D341Med (cell line): ENCODE data around the gene HIVEP3.
"Not testable (repeated sequence)": the region's sequence is repeated elsewhere in the genome, so short reads cannot be mapped to it uniquely, and the experiment has no call there.

Source experiments
- DNase-seq: peaks from one replicate; pipeline ENCODE4 v3.0.0; 2012; ENCODE audit warnings: low spot score

Gene HIVEP3

GRCh38 chr1:41918450-41919043, at the start of gene HIVEP3:
TSS of gene HIVEP3 (minus strand) at chr1:41918922.
- DNase-seq, result peak; percentile 43

GRCh38 chr1:41964400-41964799, 45.7 kb upstream of the HIVEP3 start:
- DNase-seq, result no peak

- DNase-seq, result no peak
These were observed 44.9 kb upstream of the HIVEP3 start for GRCh38 chr1:41963636-41964035.

- DNase-seq, result no peak
These were observed 39.4 kb upstream of the HIVEP3 start for GRCh38 chr1:41958015-41958673.

GRCh38 chr1:41957568-41957967, 38.8 kb upstream of the HIVEP3 start:
- no peak for DNase-seq

- DNase-seq, result no peak
These were observed 36.9 kb upstream of the HIVEP3 start for GRCh38 chr1:41955461-41956159.

GRCh38 chr1:41954533-41954944, 35.8 kb upstream of the HIVEP3 start:
- no peak for DNase-seq

- no peak for DNase-seq
These were observed 34.6 kb upstream of the HIVEP3 start for GRCh38 chr1:41953291-41953690.

- DNase-seq, result no peak
These were observed 33.5 kb upstream of the HIVEP3 start for GRCh38 chr1:41952208-41952607.

- DNase-seq, result not testable (repeated sequence)
These were observed 32.8 kb upstream of the HIVEP3 start for GRCh38 chr1:41951492-41951891.

- no peak for DNase-seq
These were observed 32.1 kb upstream of the HIVEP3 start for GRCh38 chr1:41950820-41951219.

- DNase-seq, result not testable (repeated sequence)
These were observed 27.2 kb upstream of the HIVEP3 start for GRCh38 chr1:41945946-41946345.

GRCh38 chr1:41943717-41944116, 25.0 kb upstream of the HIVEP3 start:
- DNase-seq, result no peak

- no peak for DNase-seq
These were observed 23.6 kb upstream of the HIVEP3 start for GRCh38 chr1:41942278-41942677.

GRCh38 chr1:41941381-41941780, 22.7 kb upstream of the HIVEP3 start:
- no peak for DNase-seq

- DNase-seq, result no peak
These were observed 20.5 kb upstream of the HIVEP3 start for GRCh38 chr1:41939194-41939593.

GRCh38 chr1:41936107-41936506, 17.4 kb upstream of the HIVEP3 start:
- DNase-seq, result no peak

GRCh38 chr1:41935226-41935625, 16.5 kb upstream of the HIVEP3 start:
- DNase-seq, result no peak

GRCh38 chr1:41933106-41933505, 14.4 kb upstream of the HIVEP3 start:
- no peak for DNase-seq

GRCh38 chr1:41931578-41931977, 12.9 kb upstream of the HIVEP3 start:
- DNase-seq, result no peak

- no peak for DNase-seq
These were observed 8.4 kb upstream of the HIVEP3 start for GRCh38 chr1:41927118-41927517.

- DNase-seq, result no peak
These were observed 7.0 kb upstream of the HIVEP3 start for GRCh38 chr1:41925712-41926111.

- DNase-seq, result no peak
These were observed 6.2 kb upstream of the HIVEP3 start for GRCh38 chr1:41924911-41925310.
